IPS-NIHi7 (cell line): ENCODE data around the gene ACOX3.

Source experiments
- DNase-seq: peaks from one replicate; pipeline ENCODE4 v3.0.0; 2012; ENCODE audit warnings: mixed read lengths; ENCODE audit errors: extremely low spot score

Gene ACOX3

GRCh38 chr4:8336412-8337075 is 104.0 kb downstream of the ACOX3 start:
- no peak for DNase-seq

- DNase-seq: no peak
Measured at GRCh38 chr4:8335848-8336247, 104.7 kb downstream of the ACOX3 start.

- DNase-seq: no peak
Measured at GRCh38 chr4:8334786-8335460, 105.6 kb downstream of the ACOX3 start.

GRCh38 chr4:8333726-8334460 is 106.6 kb downstream of the ACOX3 start:
- no peak for DNase-seq

GRCh38 chr4:8332891-8333331 is 107.6 kb downstream of the ACOX3 start:
- DNase-seq: no peak

DNA sequence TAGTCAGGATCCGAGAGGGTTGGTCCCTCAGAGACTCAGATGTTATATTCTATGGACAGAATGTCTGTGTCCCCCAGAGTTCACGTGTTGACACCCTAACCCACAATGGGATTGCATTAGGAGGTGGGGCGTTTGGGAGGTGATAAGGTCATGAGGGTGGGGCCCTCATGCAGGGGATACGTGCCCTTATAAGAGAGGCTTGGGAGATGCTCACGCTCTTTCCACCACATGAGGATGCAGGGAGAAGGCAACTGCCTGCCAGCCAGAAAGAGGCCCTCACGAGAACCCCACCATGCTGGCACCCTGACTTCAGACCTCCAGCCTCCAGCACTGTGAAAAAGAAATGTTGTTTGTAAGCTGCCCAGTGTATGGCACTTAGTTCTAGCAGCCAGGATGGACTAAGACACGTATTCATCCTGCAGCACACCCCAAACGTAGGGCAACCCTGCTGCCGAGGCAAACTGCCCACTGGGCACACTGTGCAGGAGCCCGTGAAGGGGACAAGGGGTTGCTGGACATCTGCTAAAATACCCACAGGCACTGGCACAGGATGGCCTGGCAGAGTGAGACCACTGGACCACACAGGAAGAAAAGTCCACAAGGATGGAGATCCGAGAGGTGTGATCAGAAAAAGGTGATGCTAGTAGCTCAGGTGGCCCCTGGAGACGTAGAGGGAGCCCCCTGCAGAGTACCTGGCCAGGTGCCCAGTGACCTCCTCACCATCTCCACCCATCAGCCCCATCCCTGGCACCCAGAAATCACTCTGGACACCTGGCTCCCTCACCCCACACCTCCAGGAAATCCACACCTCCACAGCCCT is 108.3 kb downstream of the ACOX3 start:
- no peak for DNase-seq

DNA sequence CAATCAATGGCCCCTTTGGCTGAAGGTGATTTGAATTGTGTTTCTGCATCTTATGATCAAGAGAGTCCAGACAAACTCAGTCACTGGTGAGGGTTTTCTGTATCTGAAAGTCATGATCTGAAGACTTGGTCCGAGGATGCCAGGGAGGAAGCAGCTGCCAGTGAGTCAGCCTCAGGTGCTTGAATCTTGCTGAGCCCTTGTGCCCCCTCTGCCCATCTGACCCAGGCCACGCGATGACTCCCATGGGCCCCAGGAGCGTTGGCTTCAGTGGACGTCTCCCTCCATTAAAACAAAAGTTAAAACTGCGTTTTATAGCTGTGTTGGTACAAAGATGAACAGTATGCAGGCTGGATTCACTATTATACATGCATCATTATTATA is 109.0 kb downstream of the ACOX3 start:
- no peak for DNase-seq

DNA sequence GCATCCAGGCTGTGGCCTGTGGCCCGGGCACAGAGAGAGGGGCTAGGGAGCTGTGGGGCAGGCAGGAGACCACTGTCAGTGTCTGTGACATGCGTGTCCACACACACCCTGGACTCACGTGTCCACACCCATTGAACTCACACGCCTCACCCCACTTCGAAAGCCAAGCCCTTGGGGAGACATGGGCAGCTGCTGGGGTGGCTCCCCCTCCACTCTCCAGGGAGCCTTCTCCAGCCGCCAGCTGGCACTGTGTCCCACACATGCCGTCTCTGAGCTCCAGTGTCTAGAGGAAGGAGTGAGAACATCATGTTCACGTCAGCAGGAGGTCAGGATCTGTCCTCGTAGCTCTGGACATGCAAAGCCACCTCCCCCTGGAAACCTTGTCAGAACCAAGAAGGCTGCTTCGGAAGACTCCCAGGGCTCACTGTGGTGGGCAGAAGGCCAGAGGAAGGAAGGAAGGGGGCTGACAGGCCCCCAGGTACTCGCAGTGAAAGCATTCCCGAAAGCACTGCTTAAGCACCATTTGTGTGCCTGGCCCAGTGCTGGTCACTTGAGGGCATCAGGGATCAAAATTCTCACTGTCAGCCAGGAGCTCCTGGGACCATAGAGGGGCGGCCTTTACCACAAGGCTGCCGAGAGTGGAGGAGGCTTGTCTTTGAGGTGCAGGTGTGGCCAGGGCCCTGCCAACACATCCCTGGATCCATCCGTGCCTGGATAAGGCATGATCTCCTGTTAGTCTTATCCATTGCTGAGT is 109.5 kb downstream of the ACOX3 start:
- no peak for DNase-seq

- no peak for DNase-seq
Measured at GRCh38 chr4:8329859-8330761, 110.4 kb downstream of the ACOX3 start.

DNA sequence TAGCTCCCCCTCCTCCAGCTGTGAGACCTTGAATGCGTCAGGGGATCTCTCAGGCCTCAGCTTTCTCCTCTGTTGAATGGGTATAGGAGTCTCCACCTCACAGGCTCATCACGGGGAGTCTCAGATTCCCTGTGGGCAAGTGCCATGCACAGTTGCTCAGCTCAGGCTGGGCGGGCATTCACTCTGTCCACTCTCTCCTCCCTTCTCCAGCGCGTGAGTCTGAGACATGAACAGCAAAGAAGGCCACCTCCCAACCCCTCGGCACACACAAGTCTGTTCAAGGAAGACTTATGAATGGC is 111.0 kb downstream of the ACOX3 start:
- no peak for DNase-seq

DNA sequence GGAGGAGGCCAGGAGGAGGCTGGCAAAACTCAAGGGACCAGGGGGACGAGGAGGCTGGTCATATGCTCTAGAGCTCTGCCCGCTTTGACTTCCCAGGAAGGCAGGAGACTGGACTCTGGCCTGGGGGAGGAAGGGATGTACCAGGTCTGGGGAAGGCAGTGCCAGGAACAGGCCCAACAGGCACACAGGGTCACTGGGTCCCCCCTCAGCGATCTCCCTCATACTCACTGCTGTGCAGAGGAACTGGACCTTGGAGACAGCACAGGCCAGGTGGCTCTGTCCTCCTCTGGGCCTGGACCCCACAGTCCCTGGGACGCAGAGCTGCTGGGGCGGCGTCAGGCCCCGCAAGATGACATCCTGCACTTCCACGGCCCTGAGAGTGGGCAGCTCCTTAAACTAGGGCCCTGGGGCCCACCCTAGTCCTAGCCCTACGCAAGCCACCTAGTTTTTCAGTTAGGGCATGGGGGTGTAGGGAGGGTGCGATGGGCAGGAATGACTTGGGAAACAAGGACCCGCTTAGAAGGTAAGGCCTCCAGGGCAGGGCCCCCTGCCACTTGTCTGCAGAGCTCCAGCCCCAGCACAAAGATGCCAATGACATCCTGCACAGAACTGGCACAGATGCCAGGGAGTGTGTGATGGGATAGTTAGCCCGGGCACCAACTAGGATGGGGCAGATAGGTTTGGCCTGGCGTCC is 111.5 kb downstream of the ACOX3 start:
- DNase-seq: no peak

GRCh38 chr4:8328456-8328855 is 112.1 kb downstream of the ACOX3 start:
- no peak for DNase-seq

- DNase-seq: no peak
Measured at GRCh38 chr4:8326206-8326605, 114.3 kb downstream of the ACOX3 start.

- no peak for DNase-seq
Measured at GRCh38 chr4:8325291-8325973, 115.1 kb downstream of the ACOX3 start.

GRCh38 chr4:8324640-8325239 is 115.8 kb downstream of the ACOX3 start:
- DNase-seq: no peak

DNA sequence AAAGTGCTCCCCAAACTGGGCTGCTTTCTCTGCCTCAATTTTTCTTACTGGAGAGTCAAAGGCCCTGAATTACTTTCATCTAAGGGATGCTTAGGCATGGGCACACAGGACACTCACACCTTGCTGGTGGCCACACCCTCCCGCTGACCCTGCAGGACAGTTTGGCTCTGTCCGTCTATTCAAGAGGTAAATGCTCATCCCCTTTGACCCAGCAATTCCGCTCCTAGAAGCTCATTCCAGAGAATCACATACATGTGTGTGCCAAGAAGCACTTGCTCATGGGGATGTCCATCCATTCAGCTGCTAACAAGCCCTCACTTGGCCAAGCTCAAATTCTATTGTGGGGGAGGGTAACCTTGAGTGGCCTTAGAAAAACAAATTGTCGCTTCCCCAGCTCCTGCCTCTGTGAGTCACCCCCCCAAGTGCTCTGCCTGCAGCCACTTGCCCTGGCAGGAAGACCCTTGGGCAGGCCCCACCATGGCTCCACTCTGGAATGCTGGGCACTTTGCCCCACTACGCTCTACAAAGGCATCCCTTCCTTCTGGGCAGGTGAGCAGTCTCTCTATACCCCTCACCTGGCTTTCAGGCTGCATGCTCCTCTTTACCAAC is 116.5 kb downstream of the ACOX3 start:
- no peak for DNase-seq

DNA sequence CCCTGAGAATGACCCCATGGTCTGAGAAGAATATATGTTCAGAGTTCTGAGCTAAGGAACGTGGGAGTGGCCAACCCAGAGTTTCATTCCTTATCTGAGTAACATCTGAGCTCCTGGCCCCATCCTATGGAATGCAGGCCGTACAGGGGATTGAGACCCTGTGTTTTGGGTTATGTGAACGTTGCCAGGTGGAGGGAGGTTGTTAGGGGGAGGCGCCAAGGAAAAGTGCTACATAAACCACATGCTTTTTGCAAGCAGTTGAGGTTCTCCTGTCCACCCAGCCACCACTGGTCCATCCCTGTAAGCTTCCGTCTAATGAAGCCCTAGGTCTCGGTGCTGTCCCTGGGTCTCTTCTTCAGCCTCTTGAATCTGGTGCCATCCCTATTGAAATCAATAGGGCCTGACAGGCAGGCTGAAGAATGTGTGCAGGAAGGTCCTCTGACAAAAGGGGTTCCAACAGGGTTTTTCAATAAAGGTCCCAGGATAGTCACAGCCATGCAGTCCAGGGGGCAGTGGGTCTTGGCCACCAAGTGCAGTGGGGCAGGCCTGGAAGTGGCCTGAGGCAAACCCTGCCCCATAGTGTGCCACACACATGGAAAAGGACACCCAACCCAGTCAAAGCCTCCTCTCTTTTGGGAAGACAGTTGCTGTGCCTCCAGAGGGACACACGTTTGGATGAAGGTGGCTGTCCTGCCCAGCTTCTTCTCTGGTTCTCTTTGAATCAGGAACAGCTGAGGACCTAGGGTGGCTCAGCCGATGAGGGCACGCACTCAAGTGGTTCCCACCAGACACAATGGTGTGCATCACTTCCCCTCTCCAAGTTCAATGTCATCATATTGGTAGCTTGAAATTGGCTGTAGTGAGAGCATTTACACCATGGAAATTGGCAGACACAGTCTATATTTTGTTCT is 117.5 kb downstream of the ACOX3 start:
- no peak for DNase-seq
